Smooth muscle cell (in vitro differentiated cells): ENCODE data around the gene HBS1L. TPM values are rescaled to one million over a fixed set of nuclear protein-coding genes. Genes with fewer than 3 reads are reported as not detected.

ENCODE experiments used
- DNase-seq: peaks from one replicate; lab custom pipeline; 2025; ENCODE audit not compliant: unreplicated experiment; lab: John Stamatoyannopoulos, UW
- H2AFZ ChIP-seq: fragments of 200-600 bp; sonication (generic); 2 replicates; pipeline ENCODE4 v1.6.0; 2016; ENCODE audit warnings: antibody characterized with exemption, low read depth, mild to moderate bottlenecking
- H3F3A ChIP-seq: fragments of 200-600 bp; sonication (generic); 2 replicates; pipeline ENCODE4 v1.6.0; 2017; ENCODE audit warnings: antibody characterized with exemption, low read depth
- H3K27ac ChIP-seq: fragments of 200-600 bp; sonication (generic); 2 replicates; pipeline ENCODE4 v1.5.1; 2016; ENCODE audit warnings: low read depth, mild to moderate bottlenecking
- H3K27me3 ChIP-seq: fragments of 200-600 bp; sonication (generic); 2 replicates; pipeline ENCODE4 v1.6.1; 2016; ENCODE audit warnings: low read depth, mild to moderate bottlenecking
- H3K36me3 ChIP-seq: fragments of 200-600 bp; sonication (generic); 2 replicates; pipeline ENCODE4 v1.5.1; 2016; ENCODE audit warnings: low read depth
- H3K4me1 ChIP-seq: fragments of 200-600 bp; sonication (generic); 2 replicates; pipeline ENCODE4 v1.5.1; 2016; ENCODE audit warnings: low read depth
- H3K4me2 ChIP-seq: fragments of 200-600 bp; sonication (generic); 2 replicates; pipeline ENCODE4 v1.6.0; 2016; ENCODE audit warnings: mild to moderate bottlenecking
- H3K4me3 ChIP-seq: fragments of 200-600 bp; sonication (generic); 2 replicates; pipeline ENCODE4 v1.5.1; 2016; ENCODE audit warnings: mild to moderate bottlenecking
- H3K79me2 ChIP-seq: fragments of 200-600 bp; sonication (generic); 2 replicates; pipeline ENCODE4 v1.6.0; 2016; ENCODE audit warnings: low read depth, mild to moderate bottlenecking
- H3K9ac ChIP-seq: fragments of 200-600 bp; sonication (generic); 2 replicates; pipeline ENCODE4 v1.6.0; 2016; ENCODE audit warnings: low read depth
- H3K9me3 ChIP-seq: fragments of 200-600 bp; sonication (generic); replicated peaks from 2 replicates; pipeline ENCODE4 v1.5.1; 2016; ENCODE audit warnings: low read depth
- H4K20me1 ChIP-seq: fragments of 200-600 bp; sonication (generic); 2 replicates; pipeline ENCODE4 v1.6.0; 2016; ENCODE audit warnings: low read depth
- CTCF ChIP-seq: fragments of 200-600 bp; sonication (generic); IDR thresholded peaks from 2 replicates; pipeline ENCODE4 v1.5.1; 2017; ENCODE audit warnings: borderline replicate concordance, mild to moderate bottlenecking, antibody characterized with exemption; ENCODE audit not compliant: insufficient read depth, poor library complexity, severe bottlenecking
- WGBS: methylation state at CpG from one replicate; pipeline ENCODE4 v1.1.7; 2016; ENCODE audit warnings: low lambda C conversion rate; 5-methylcytosine and 5-hydroxymethylcytosine counted together
- polyA plus RNA-seq: library from polyadenylated mRNA; unstranded; fragments of >200 nt; fragmentation: Nextera tagmentation; extraction: Ambion mirVana; gene quantifications from 2 replicates; pipeline ENCODE4 v1.2.1, GENCODE V29; 2016
- total RNA-seq: library from RNA; depleted of rRNA; stranded (reverse); fragments of >200 nt; gene quantifications from 2 replicates; pipeline ENCODE4 v1.2.3, GENCODE V29; 2014

HBS1L gene
- total and polyA plus RNA-seq, 2 experiments from 2014 or later, result 64.3 to 84.8 TPM

GRCh38 chr6:135056632-135057031 lies 2.0 kb upstream of the HBS1L start:
- Histone ChIP-seq H3F3A (no peaks in the 10 kb centered on the region), H3K27me3 (peaks cover 3% of the 10 kb centered on the region), H2AFZ (no peak overlapping the region), H3K4me1 (peaks cover 14% of the 10 kb centered on the region), H3K4me2 (no peak overlapping the region), H3K36me3 (no peaks in the 10 kb centered on the region), H3K9me3 (no peaks in the 10 kb centered on the region), H3K9ac (no peak overlapping the region), H4K20me1 (peaks cover 19% of the 10 kb centered on the region), H3K79me2 (peaks cover 28% of the 10 kb centered on the region), H3K27ac (no peak overlapping the region), H3K4me3 (no peak overlapping the region)
- 94% methylated on average over 5 of the region's 5 CpGs for WGBS
- DNase-seq, result no peak
- no peak for TF ChIP-seq CTCF

- no peak for TF ChIP-seq CTCF
- Histone ChIP-seq H3K9me3 (no peaks in the 10 kb centered on the region), H3K79me2 (peaks cover 53% of the 10 kb centered on the region), H3K36me3 (no peaks in the 10 kb centered on the region), H3K4me1 (peaks cover 14% of the 10 kb centered on the region), H3K27ac (peak overlapping the region; percentile 72), H2AFZ (peak overlapping the region; percentile 97), H3F3A (no peaks in the 10 kb centered on the region), H4K20me1 (peaks cover 42% of the 10 kb centered on the region), H3K4me2 (peak overlapping the region; percentile 90), H3K9ac (peak overlapping the region; percentile 95), H3K4me3 (peak overlapping the region; percentile 85), H3K27me3 (no peaks in the 10 kb centered on the region)
- no peak for DNase-seq
- under 1% methylated on average over 9 of the region's 9 CpGs for WGBS
Measured at GRCh38 chr6:135054226-135054568, 425 bp downstream of the HBS1L start.

GRCh38 chr6:135053406-135053805 lies 1.2 kb downstream of the HBS1L start:
- Histone ChIP-seq H3F3A (no peaks in the 10 kb centered on the region), H3K4me2 (peak overlapping the region; percentile 90), H4K20me1 (peaks cover 49% of the 10 kb centered on the region), H3K27me3 (no peaks in the 10 kb centered on the region), H3K27ac (no peak overlapping the region), H3K4me1 (peaks cover 14% of the 10 kb centered on the region), H3K9me3 (no peaks in the 10 kb centered on the region), H3K4me3 (peak overlapping the region; percentile 85), H2AFZ (no peak overlapping the region), H3K79me2 (peaks cover 61% of the 10 kb centered on the region), H3K9ac (peak overlapping the region; percentile 95), H3K36me3 (no peaks in the 10 kb centered on the region)
- TF ChIP-seq CTCF, result no peak
- WGBS, result 55% methylated on average over 2 of the region's 2 CpGs
- no peak for DNase-seq

- Histone ChIP-seq H2AFZ (no peak overlapping the region), H3K36me3 (no peaks in the 10 kb centered on the region), H3K79me2 (peaks cover 64% of the 10 kb centered on the region), H3K27me3 (no peaks in the 10 kb centered on the region), H3K4me2 (peak overlapping the region; percentile 90), H3K9ac (peak overlapping the region; percentile 95), H3K27ac (no peak overlapping the region), H3K9me3 (no peaks in the 10 kb centered on the region), H3K4me3 (peak overlapping the region; percentile 85), H3K4me1 (peaks cover 14% of the 10 kb centered on the region), H4K20me1 (peaks cover 54% of the 10 kb centered on the region), H3F3A (no peaks in the 10 kb centered on the region)
- no peak for TF ChIP-seq CTCF
- 85% methylated on average over 3 of the region's 3 CpGs for WGBS
- DNase-seq, result no peak
Measured at GRCh38 chr6:135052939-135053338, 1.7 kb downstream of the HBS1L start.
